Measurements from ENCODE around the gene SPOCK1. TPM values are rescaled to one million over a fixed set of nuclear protein-coding genes. Genes with fewer than 3 reads are reported as not detected.

SPOCK1 gene
- total RNA-seq, 1 experiment from 2014 or later, result 0.27 TPM

DNA sequence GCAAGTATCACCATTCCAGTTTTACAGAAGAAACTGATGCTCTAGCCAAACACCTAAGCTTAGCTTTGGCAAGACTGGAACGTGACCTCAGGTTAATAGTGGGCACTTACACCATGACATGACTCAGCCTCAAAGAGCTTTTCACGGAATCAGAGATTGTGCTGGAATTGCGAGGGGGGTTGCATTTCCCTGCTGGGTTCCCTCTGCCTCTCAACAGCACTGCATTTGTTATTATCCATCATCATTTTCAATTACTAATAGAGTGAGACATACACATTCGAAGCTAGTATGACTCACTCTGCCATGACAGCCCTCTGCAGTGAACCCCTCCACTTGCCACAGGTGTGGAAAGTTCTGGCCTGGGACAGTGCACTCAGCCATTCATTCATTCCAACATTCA is 8.0 kb downstream of the SPOCK1 start:
- no peak overlapping the region for H3K27ac ChIP-seq (ENCODE audit: low read depth, low read length)
- intact Hi-C loops (cut with micrococcal nuclease), result loop anchor here (10.0 kb wide), 1 partner anchor 686 kb away; no protein-coding TSS in a partner anchor
- no peaks in the 10 kb centered on the region for H3K9me2 ChIP-seq (ENCODE audit: insufficient read depth)
- no peak overlapping the region for H3K9ac ChIP-seq (ENCODE audit: low read length)
- no peak overlapping the region for H3K4me2 ChIP-seq (ENCODE audit: low read length)
- H3K4me1 ChIP-seq (ENCODE audit: control insufficient read depth in 1 of 2, insufficient read depth in 2 of 2, low read length in 2 of 2), result no peaks in the 10 kb centered on the region
- DNase-seq (ENCODE audit: low read depth, low spot score) (no peak), ATAC-seq (no peak)
- ChIA-PET RAD21 (ENCODE audit: low non-redundant PET in 1 of 2, low total read pairs in 2 of 2, uncharacterized antibody in 2 of 2, unreplicated experiment in 2 of 2) (no interaction called here), POLR2A (no interaction called here), CTCF (no interaction called here)
- TF ChIP-seq RAD21 (IDR thresholded peaks at IDR 0.05; ENCODE audit: low read depth) (no peak), POLR2AphosphoS5 (IDR thresholded peaks at IDR 0.05; ENCODE audit: low read depth, low read length) (no peak), ELF1 (IDR thresholded peaks at IDR 0.05; ENCODE audit: borderline replicate concordance, low read depth) (no peak), ZNF274 (IDR thresholded peaks at IDR 0.05; ENCODE audit: low read depth, low read length) (no peak), TCF7L2 (IDR thresholded peaks at IDR 0.05; ENCODE audit: borderline replicate concordance, extremely low read depth, insufficient read depth, insufficient read length) (no peak), EZH2 (IDR thresholded peaks at IDR 0.05) (no peak), JUND (IDR thresholded peaks at IDR 0.05) (no peak), CBX3 (IDR thresholded peaks at IDR 0.05; ENCODE audit: low read depth) (no peak), CEBPB (IDR thresholded peaks at IDR 0.05; ENCODE audit: low read depth) (no peak), POLR2A (IDR thresholded peaks at IDR 0.05; ENCODE audit: borderline replicate concordance, extremely low read depth, insufficient read depth, insufficient read length) (no peak), EZH2phosphoT487 (IDR thresholded peaks at IDR 0.05; ENCODE audit: borderline replicate concordance) (no peak), ZFX (IDR thresholded peaks at IDR 0.05) (no peak), EGR1 (IDR thresholded peaks at IDR 0.05; ENCODE audit: low read depth) (no peak), SIN3A (IDR thresholded peaks at IDR 0.05; ENCODE audit: low read depth) (no peak)
- TF ChIP-seq, protein P1, sequence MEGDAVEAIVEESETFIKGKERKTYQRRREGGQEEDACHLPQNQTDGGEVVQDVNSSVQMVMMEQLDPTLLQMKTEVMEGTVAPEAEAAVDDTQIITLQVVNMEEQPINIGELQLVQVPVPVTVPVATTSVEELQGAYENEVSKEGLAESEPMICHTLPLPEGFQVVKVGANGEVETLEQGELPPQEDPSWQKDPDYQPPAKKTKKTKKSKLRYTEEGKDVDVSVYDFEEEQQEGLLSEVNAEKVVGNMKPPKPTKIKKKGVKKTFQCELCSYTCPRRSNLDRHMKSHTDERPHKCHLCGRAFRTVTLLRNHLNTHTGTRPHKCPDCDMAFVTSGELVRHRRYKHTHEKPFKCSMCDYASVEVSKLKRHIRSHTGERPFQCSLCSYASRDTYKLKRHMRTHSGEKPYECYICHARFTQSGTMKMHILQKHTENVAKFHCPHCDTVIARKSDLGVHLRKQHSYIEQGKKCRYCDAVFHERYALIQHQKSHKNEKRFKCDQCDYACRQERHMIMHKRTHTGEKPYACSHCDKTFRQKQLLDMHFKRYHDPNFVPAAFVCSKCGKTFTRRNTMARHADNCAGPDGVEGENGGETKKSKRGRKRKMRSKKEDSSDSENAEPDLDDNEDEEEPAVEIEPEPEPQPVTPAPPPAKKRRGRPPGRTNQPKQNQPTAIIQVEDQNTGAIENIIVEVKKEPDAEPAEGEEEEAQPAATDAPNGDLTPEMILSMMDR (IDR thresholded peaks at IDR 0.05 in 2 of 3, conservative IDR thresholded peaks at IDR 0.05 in 1 of 3; ENCODE audit: borderline replicate concordance in 1 of 3, insufficient read depth in 1 of 3, low read depth in 2 of 3, low read length in 2 of 3), result no peak
- TF ChIP-seq, protein P2, sequence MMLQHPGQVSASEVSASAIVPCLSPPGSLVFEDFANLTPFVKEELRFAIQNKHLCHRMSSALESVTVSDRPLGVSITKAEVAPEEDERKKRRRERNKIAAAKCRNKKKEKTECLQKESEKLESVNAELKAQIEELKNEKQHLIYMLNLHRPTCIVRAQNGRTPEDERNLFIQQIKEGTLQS (IDR thresholded peaks at IDR 0.05), result no peak
- TF ChIP-seq, protein P3, sequence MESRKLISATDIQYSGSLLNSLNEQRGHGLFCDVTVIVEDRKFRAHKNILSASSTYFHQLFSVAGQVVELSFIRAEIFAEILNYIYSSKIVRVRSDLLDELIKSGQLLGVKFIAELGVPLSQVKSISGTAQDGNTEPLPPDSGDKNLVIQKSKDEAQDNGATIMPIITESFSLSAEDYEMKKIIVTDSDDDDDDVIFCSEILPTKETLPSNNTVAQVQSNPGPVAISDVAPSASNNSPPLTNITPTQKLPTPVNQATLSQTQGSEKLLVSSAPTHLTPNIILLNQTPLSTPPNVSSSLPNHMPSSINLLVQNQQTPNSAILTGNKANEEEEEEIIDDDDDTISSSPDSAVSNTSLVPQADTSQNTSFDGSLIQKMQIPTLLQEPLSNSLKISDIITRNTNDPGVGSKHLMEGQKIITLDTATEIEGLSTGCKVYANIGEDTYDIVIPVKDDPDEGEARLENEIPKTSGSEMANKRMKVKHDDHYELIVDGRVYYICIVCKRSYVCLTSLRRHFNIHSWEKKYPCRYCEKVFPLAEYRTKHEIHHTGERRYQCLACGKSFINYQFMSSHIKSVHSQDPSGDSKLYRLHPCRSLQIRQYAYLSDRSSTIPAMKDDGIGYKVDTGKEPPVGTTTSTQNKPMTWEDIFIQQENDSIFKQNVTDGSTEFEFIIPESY (IDR thresholded peaks at IDR 0.05; ENCODE audit: extremely low read depth, insufficient replicate concordance, low read length), result no peak
- TF ChIP-seq, protein P4, sequence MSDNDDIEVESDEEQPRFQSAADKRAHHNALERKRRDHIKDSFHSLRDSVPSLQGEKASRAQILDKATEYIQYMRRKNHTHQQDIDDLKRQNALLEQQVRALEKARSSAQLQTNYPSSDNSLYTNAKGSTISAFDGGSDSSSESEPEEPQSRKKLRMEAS (IDR thresholded peaks at IDR 0.05), result no peak
- no peak overlapping the region for H3K4me3 ChIP-seq (replicated peaks in 1 of 2; ENCODE audit: low read depth in 1 of 2, low read length in 2 of 2)
- H2AFZ ChIP-seq (ENCODE audit: low read depth, low read length, poor library complexity, severe bottlenecking), result no peak overlapping the region
- peaks cover 19% of the 10 kb centered on the region for H3K27me3 ChIP-seq (ENCODE audit: insufficient read depth, low read length)
- BruUV-seq (replicated peaks), result no TSS peak
- no peaks in the 10 kb centered on the region for H3K79me2 ChIP-seq (ENCODE audit: insufficient read depth, low read length)
- H4K20me1 ChIP-seq (ENCODE audit: insufficient read depth), result no peaks in the 10 kb centered on the region
- no peaks in the 10 kb centered on the region for H3K36me3 ChIP-seq (ENCODE audit: control insufficient read depth in 1 of 2, insufficient read depth in 2 of 2, low read length in 2 of 2)
- no peaks in the 10 kb centered on the region for H3K9me3 ChIP-seq (ENCODE audit: control insufficient read depth in 1 of 2, insufficient read depth in 1 of 2, low read depth in 1 of 2, low read length in 2 of 2)

Data from HCT116 (cell line).